ENCODE data around the gene SCRN1.

The SCRN1 gene

DNA sequence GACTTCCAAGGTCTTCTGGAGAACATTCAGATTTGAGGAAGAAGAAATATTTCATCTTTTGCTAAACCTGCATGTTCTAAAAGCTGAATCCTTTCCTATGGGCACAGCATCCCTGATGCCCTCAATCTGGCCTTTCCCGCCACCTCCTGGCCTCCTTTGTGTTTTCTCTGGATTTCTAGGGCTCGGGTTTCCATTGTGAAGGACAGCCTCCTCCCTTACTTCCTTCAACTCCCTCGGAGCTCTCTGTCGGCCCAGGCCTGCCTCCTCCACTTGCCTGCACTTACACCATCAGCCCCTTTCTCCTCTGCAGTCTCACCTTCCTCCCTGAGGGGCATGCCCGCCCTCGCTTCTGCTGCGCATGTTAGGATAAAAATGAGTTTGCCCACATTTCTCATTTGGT is 107.9 kb downstream of the SCRN1 start:
- Histone ChIP-seq H3K27ac (no peak overlapping the region), H3K4me3 (no peak overlapping the region)
- no peak for TF ChIP-seq CTCF (IDR thresholded peaks at IDR 0.05)
- DNase-seq (ENCODE audit: low spot score) = no peak

DNA sequence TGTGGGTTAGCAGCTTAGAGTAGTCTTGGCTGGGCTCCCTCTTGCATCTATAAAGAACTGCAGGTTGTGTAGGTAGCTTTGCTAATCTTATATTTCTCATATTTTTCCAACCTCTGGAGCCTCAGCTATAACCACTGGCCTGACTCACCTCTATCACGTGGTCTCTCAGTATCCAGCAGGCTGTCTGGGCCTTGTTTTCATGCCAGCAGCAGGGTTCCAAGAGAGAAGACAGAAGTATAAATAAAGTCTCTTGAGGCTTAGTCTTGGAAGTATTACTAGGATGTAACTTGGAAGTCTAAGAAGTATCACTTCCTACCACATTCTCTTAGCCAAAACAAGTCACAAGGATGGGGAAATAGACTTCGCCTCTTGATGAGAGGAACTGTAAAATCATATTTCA is 110.0 kb downstream of the SCRN1 start:
- no peak for TF ChIP-seq CTCF (IDR thresholded peaks at IDR 0.05)
- no peak overlapping the region for H3K4me3 ChIP-seq
- no peak for DNase-seq (ENCODE audit: low spot score)
- no peak overlapping the region for H3K27ac ChIP-seq

DNA sequence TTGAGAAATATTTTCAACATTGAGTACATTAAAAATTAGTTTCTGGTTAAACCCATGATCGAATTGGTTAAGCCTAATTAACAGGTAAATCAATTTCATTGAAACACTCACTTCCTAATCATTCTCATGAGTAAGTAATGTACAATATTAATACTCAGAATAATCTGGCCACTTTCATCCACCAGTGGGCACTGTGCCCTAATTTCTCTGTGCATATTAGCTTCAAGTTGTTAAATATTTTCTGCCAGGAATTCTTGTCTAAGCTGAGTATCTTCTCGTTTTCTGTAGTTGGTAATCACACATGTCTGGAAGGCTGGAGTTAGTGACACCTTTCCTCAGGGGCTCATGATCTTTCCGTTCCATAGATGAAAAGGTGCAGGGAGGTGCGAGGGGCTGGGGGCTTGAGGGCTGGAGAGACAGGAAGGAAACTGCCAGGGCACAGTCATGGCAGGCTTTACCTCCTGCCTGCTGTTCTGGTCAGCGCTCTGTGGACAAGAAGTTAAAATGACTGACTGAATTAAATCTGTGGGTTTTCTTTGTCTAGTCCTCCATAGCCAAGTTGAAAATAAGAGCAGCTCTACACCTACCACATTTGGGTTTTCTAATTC is 111.4 kb downstream of the SCRN1 start:
- DNase-seq (ENCODE audit: low spot score) = no peak
- no peak overlapping the region for H3K4me3 ChIP-seq
- TF ChIP-seq CTCF (IDR thresholded peaks at IDR 0.05) = peak; percentile 29
- no peak overlapping the region for H3K27ac ChIP-seq

DNA sequence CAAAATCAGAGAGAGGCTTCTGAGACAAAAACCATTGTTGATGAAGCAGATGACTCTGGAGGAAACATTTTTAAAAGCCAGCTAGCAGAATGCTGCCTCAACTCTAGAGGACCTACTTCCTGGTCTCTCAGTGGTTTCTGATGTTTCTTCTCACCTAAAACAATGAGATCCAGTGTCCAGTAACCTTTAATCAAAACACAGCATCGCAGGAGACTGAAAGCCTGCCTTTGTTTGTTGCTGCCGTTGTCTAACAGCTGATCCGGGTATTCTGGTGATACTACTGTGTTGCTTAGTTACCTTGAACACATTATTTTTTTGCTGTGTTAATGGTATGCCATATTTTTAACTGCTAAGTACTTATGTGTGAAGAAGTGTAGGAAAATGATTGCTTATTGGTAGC is 112.4 kb downstream of the SCRN1 start:
- DNase-seq (ENCODE audit: low spot score) = no peak
- H3K4me3 ChIP-seq = no peak overlapping the region
- no peak for TF ChIP-seq CTCF (IDR thresholded peaks at IDR 0.05)
- H3K27ac ChIP-seq = no peak overlapping the region

- TF ChIP-seq CTCF (IDR thresholded peaks at IDR 0.05) = no peak
- no peak overlapping the region for H3K27ac ChIP-seq
- no peak for DNase-seq (ENCODE audit: low spot score)
- no peak overlapping the region for H3K4me3 ChIP-seq
These were observed 113.9 kb downstream of the SCRN1 start for GRCh38 chr7:29875741-29876140.

DNA sequence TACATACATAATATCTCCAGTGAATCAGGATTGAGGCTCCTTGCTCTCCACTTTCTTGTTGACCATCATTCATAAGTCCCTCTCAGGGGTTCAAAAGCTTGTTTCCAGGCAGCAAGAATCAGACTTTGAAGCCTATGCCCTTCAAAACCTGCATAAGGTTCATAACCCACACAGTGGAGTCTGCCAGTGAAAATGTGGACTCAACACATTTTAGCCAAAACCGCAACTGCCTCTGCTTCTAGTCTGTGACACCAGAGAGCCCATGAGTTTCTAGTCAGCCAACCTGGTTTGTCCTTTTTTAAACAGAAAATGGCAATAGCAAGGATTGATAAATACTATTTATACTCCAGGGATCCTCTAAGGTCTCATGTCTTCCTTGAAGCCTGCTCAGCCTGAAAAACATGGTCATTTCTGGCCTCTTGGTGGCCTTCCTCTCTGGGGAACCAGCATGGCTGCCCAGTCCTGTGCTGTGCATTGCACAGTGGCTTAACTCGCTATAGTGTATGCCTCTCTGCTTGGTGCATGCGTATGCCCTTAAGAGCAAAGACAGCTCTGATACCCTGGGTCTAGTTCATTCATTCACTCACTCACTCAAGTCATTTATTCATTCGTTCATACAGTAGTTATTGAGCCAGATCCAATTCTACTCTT is 115.8 kb downstream of the SCRN1 start:
- no peak for TF ChIP-seq CTCF (IDR thresholded peaks at IDR 0.05)
- no peak for DNase-seq (ENCODE audit: low spot score)
- no peak overlapping the region for H3K27ac ChIP-seq
- no peak overlapping the region for H3K4me3 ChIP-seq

DNA sequence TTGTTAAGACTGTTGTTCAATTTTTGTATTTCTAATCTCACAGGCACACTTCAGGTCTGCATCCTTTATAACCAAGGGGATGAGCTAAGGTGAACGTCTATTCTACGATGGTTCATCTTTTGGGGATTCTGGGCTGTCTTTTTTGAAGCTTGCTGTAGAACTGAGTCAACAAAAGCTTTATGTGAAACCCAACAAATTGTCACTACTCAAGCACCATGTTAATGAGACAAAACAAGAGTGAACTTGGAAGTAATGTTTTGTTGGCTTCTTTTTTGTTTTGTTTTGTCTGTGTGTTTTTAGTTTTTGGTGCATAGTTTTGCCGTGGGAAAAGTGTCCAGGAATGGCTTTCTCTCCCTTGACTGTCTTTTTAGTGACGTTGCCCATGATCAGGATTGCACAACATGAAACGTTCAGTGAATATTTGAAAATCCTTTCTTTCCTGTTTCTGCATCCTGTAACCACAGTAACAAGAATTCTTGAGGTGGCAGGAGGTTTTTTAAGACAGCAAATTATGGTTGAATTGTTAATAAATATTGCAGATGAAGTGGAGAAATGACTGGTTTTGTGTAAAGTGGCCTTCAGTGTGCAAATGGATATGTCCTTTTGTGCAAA is 117.7 kb downstream of the SCRN1 start:
- no peak overlapping the region for H3K27ac ChIP-seq
- no peak for TF ChIP-seq CTCF (IDR thresholded peaks at IDR 0.05)
- H3K4me3 ChIP-seq = no peak overlapping the region
- no peak for DNase-seq (ENCODE audit: low spot score)
